ENCODE data around the gene ATP1B2. TPM values are rescaled to one million over a fixed set of nuclear protein-coding genes. Genes with fewer than 3 reads are reported as not detected.

The ATP1B2 gene
- polyA plus RNA-seq, 1 of the 3 experiments (the other 2 are of a cell fraction) = 0.05 TPM

GRCh38 chr17:7687072-7687907, 36.6 kb downstream of the ATP1B2 start, which contains the start of gene TP53 (continued):
- no peak for TF ChIP-seq IRF3 (IDR thresholded peaks at IDR 0.05; ENCODE audit: low read depth, low read length)
- TF ChIP-seq, protein P1, sequence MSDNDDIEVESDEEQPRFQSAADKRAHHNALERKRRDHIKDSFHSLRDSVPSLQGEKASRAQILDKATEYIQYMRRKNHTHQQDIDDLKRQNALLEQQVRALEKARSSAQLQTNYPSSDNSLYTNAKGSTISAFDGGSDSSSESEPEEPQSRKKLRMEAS (IDR thresholded peaks at IDR 0.05; ENCODE audit: low read depth) = peak; percentile 96
- peak; percentile 56 for TF ChIP-seq GABPA (IDR thresholded peaks at IDR 0.05; ENCODE audit: low read depth)
- TF ChIP-seq TEAD4 (IDR thresholded peaks at IDR 0.05; ENCODE audit: borderline replicate concordance, insufficient read depth) = no peak
- no peak for TF ChIP-seq SMC3 (IDR thresholded peaks at IDR 0.05; ENCODE audit: low read depth, low read length)
- TF ChIP-seq FOSL2 (IDR thresholded peaks at IDR 0.05; ENCODE audit: borderline replicate concordance, low read depth) = peak; percentile 65; the same call in 1 of the 2 replicates
- TF ChIP-seq GATA2 (CRISPR knock-in tag; IDR thresholded peaks at IDR 0.05) = no peak
- TF ChIP-seq EZH2phosphoT487 (IDR thresholded peaks at IDR 0.05; ENCODE audit: borderline replicate concordance, low read depth) = no peak
- TF ChIP-seq, protein P2, sequence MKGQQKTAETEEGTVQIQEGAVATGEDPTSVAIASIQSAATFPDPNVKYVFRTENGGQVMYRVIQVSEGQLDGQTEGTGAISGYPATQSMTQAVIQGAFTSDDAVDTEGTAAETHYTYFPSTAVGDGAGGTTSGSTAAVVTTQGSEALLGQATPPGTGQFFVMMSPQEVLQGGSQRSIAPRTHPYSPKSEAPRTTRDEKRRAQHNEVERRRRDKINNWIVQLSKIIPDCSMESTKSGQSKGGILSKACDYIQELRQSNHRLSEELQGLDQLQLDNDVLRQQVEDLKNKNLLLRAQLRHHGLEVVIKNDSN (IDR thresholded peaks at IDR 0.05; ENCODE audit: borderline replicate concordance, low read depth) = no peak
- TF ChIP-seq, protein P3, sequence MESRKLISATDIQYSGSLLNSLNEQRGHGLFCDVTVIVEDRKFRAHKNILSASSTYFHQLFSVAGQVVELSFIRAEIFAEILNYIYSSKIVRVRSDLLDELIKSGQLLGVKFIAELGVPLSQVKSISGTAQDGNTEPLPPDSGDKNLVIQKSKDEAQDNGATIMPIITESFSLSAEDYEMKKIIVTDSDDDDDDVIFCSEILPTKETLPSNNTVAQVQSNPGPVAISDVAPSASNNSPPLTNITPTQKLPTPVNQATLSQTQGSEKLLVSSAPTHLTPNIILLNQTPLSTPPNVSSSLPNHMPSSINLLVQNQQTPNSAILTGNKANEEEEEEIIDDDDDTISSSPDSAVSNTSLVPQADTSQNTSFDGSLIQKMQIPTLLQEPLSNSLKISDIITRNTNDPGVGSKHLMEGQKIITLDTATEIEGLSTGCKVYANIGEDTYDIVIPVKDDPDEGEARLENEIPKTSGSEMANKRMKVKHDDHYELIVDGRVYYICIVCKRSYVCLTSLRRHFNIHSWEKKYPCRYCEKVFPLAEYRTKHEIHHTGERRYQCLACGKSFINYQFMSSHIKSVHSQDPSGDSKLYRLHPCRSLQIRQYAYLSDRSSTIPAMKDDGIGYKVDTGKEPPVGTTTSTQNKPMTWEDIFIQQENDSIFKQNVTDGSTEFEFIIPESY (IDR thresholded peaks at IDR 0.05; ENCODE audit: borderline replicate concordance, low read depth) = peak; percentile 71
- peak; percentile 36; the same call in 1 of the 2 replicates for TF ChIP-seq TCF12 (IDR thresholded peaks at IDR 0.05)
- TF ChIP-seq TAF1 (IDR thresholded peaks at IDR 0.05; ENCODE audit: borderline replicate concordance, low read depth, low read length) = peak; percentile 91
